LNCaP clone FGC (cell line): ENCODE data around the gene NOSIP.

ENCODE experiments used
- DNase-seq: peaks from one replicate; pipeline ENCODE4 v3.0.0-alpha.2; 2011; ENCODE audit warnings: low read depth
- H3K4me3 ChIP-seq: 2 replicates; pipeline ENCODE4 v1.5.1; 2011; ENCODE audit warnings: mild to moderate bottlenecking, low read depth, low read length, control low read depth
- CTCF ChIP-seq: IDR thresholded peaks from 2 replicates; pipeline ENCODE4 v1.5.1; 2012; ENCODE audit warnings: mild to moderate bottlenecking; ENCODE audit not compliant: control insufficient read depth, insufficient read depth; ENCODE audit errors: extremely low read depth

NOSIP gene

GRCh38 chr19:49594157-49594992, 14.0 kb upstream of the NOSIP start:
- no peak overlapping the region for H3K4me3 ChIP-seq
- DNase-seq = no peak
- no peak for TF ChIP-seq CTCF

- TF ChIP-seq CTCF = no peak
These were observed 13.1 kb upstream of the NOSIP start for GRCh38 chr19:49593233-49594113.

GRCh38 chr19:49592486-49593232, 12.3 kb upstream of the NOSIP start:
- no peak for DNase-seq
- no peak for TF ChIP-seq CTCF
- peak overlapping the region; percentile 91 for H3K4me3 ChIP-seq

More at GRCh38 chr19:49593233-49594113, 13.1 kb upstream of the NOSIP start:
- H3K4me3 ChIP-seq = peak overlapping the region; percentile 91
- peak; percentile 76 for DNase-seq

GRCh38 chr19:49591731-49592485, 11.6 kb upstream of the NOSIP start:
- no peak for TF ChIP-seq CTCF
- no peak for DNase-seq
- H3K4me3 ChIP-seq = peak overlapping the region; percentile 91

- DNase-seq = no peak
- H3K4me3 ChIP-seq = peak within 1 kb of the TSS; percentile 91
- TF ChIP-seq CTCF = no peak
These were observed 10.8 kb upstream of the NOSIP start, which contains the start of gene PRR12 for GRCh38 chr19:49590971-49591730. Gene PRR12 (plus strand): TSS chr19:49591182. CDS start chr19:49591655, 473 bp downstream.
